Smooth muscle cell (in vitro differentiated cells): ENCODE results near the gene USP14. TPM values are rescaled to one million over a fixed set of nuclear protein-coding genes. Genes with fewer than 3 reads are reported as not detected.

Experiments used
- DNase-seq: peaks from one replicate; lab custom pipeline; 2025; ENCODE audit not compliant: unreplicated experiment; lab: John Stamatoyannopoulos, UW
- H2AFZ ChIP-seq: fragments of 200-600 bp; sonication (generic); 2 replicates; pipeline ENCODE4 v1.6.0; 2016; ENCODE audit warnings: antibody characterized with exemption, low read depth, mild to moderate bottlenecking
- H3F3A ChIP-seq: fragments of 200-600 bp; sonication (generic); 2 replicates; pipeline ENCODE4 v1.6.0; 2017; ENCODE audit warnings: antibody characterized with exemption, low read depth
- H3K27ac ChIP-seq: fragments of 200-600 bp; sonication (generic); 2 replicates; pipeline ENCODE4 v1.5.1; 2016; ENCODE audit warnings: low read depth, mild to moderate bottlenecking
- H3K27me3 ChIP-seq: fragments of 200-600 bp; sonication (generic); 2 replicates; pipeline ENCODE4 v1.6.1; 2016; ENCODE audit warnings: low read depth, mild to moderate bottlenecking
- H3K36me3 ChIP-seq: fragments of 200-600 bp; sonication (generic); 2 replicates; pipeline ENCODE4 v1.5.1; 2016; ENCODE audit warnings: low read depth
- H3K4me1 ChIP-seq: fragments of 200-600 bp; sonication (generic); 2 replicates; pipeline ENCODE4 v1.5.1; 2016; ENCODE audit warnings: low read depth
- H3K4me2 ChIP-seq: fragments of 200-600 bp; sonication (generic); 2 replicates; pipeline ENCODE4 v1.6.0; 2016; ENCODE audit warnings: mild to moderate bottlenecking
- H3K4me3 ChIP-seq: fragments of 200-600 bp; sonication (generic); 2 replicates; pipeline ENCODE4 v1.5.1; 2016; ENCODE audit warnings: mild to moderate bottlenecking
- H3K79me2 ChIP-seq: fragments of 200-600 bp; sonication (generic); 2 replicates; pipeline ENCODE4 v1.6.0; 2016; ENCODE audit warnings: low read depth, mild to moderate bottlenecking
- H3K9ac ChIP-seq: fragments of 200-600 bp; sonication (generic); 2 replicates; pipeline ENCODE4 v1.6.0; 2016; ENCODE audit warnings: low read depth
- H3K9me3 ChIP-seq: fragments of 200-600 bp; sonication (generic); replicated peaks from 2 replicates; pipeline ENCODE4 v1.5.1; 2016; ENCODE audit warnings: low read depth
- H4K20me1 ChIP-seq: fragments of 200-600 bp; sonication (generic); 2 replicates; pipeline ENCODE4 v1.6.0; 2016; ENCODE audit warnings: low read depth
- CTCF ChIP-seq: fragments of 200-600 bp; sonication (generic); IDR thresholded peaks from 2 replicates; pipeline ENCODE4 v1.5.1; 2017; ENCODE audit warnings: borderline replicate concordance, mild to moderate bottlenecking, antibody characterized with exemption; ENCODE audit not compliant: insufficient read depth, poor library complexity, severe bottlenecking
- WGBS: methylation state at CpG from one replicate; pipeline ENCODE4 v1.1.7; 2016; ENCODE audit warnings: low lambda C conversion rate; 5-methylcytosine and 5-hydroxymethylcytosine counted together
- microRNA-seq: library from miRNA; unstranded; fragments of <30 nt; microRNA quantifications from one replicate; pipeline ENCODE4, GENCODE V29; 2016; ENCODE audit warnings: borderline number of aligned reads
- polyA plus RNA-seq: library from polyadenylated mRNA; unstranded; fragments of >200 nt; fragmentation: Nextera tagmentation; extraction: Ambion mirVana; gene quantifications from 2 replicates; pipeline ENCODE4 v1.2.1, GENCODE V29; 2016
- small RNA-seq: library from RNA; depleted of rRNA; stranded (forward); fragments of <200 nt; gene quantifications from one replicate; pipeline ENCODE3, GENCODE V24; 2014
- total RNA-seq: library from RNA; depleted of rRNA; stranded (reverse); fragments of >200 nt; gene quantifications from 2 replicates; pipeline ENCODE4 v1.2.3, GENCODE V29; 2014

USP14 gene
- total and polyA plus RNA-seq, 2 experiments from 2014 or later: 36.5 to 49.0 TPM

DNA sequence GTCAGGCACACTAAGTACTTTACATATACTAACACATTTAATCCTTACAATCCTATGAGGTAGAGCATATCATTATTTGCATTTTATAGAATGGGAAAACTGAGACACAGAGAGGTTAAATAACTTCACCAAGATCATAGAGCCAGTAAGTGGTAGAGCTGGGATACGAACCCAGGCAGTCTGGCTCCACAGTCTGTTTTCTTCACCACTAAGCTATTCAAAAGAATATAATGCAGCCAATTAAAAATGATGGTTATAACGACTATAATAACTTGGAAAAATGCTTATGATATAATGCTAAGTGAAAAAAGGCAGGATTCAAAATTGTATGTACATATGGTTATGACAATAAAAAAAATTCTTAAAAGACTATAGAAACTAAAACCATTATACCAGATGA, 102.2 kb downstream of the USP14 start:
- Histone ChIP-seq H3K79me2 (no peaks in the 10 kb centered on the region), H4K20me1 (no peaks in the 10 kb centered on the region), H3K36me3 (peaks cover 19% of the 10 kb centered on the region), H3K4me3 (no peak overlapping the region), H3K9ac (no peak overlapping the region), H3K27ac (no peak overlapping the region), H3K4me2 (no peak overlapping the region), H3K4me1 (no peaks in the 10 kb centered on the region), H3F3A (no peaks in the 10 kb centered on the region), H2AFZ (no peak overlapping the region), H3K27me3 (no peaks in the 10 kb centered on the region), H3K9me3 (no peaks in the 10 kb centered on the region)
- TF ChIP-seq CTCF: no peak
- DNase-seq: no peak
- 98% methylated on average over 2 of the region's 2 CpGs for WGBS

GRCh38 chr18:261398-262073, 103.2 kb downstream of the USP14 start:
- Histone ChIP-seq H3K79me2 (peaks cover 6% of the 10 kb centered on the region), H3K4me1 (no peaks in the 10 kb centered on the region), H3K36me3 (peaks cover 10% of the 10 kb centered on the region), H3K27ac (no peak overlapping the region), H3K4me2 (no peak overlapping the region), H4K20me1 (no peaks in the 10 kb centered on the region), H3K27me3 (no peaks in the 10 kb centered on the region), H3K9ac (no peak overlapping the region), H3K9me3 (no peaks in the 10 kb centered on the region), H3F3A (no peaks in the 10 kb centered on the region), H3K4me3 (no peak overlapping the region), H2AFZ (no peak overlapping the region)
- 100% methylated on average over 2 of the region's 2 CpGs for WGBS
- no peak for DNase-seq
- TF ChIP-seq CTCF: no peak

Small RNAs within 50 kb of the gene (microRNA-seq; reads per million reads assigned to microRNA genes)
- gene MIR8078: not detected

Small RNAs within 50 kb of the gene (small RNA-seq; reads per million reads assigned to genes)
- gene MIR8078: not detected

Other genes starting within 250 kb of the USP14 start
- gene TUBB8B, start 108.9 kb upstream of the USP14 start, total RNA-seq: 1.3 TPM in 1 of 2 replicates, not detected in the other
- 0.21 TPM in 1 of 2 replicates, not detected in the other for gene TUBB8B, start 108.9 kb upstream of the USP14 start, polyA plus RNA-seq
- gene THOC1, start 109.5 kb downstream of the USP14 start, total RNA-seq: 42.8 and 48.7 TPM in 2 replicates
- 14.8 and 15.8 TPM in 2 replicates for gene THOC1, start 109.5 kb downstream of the USP14 start, polyA plus RNA-seq